Left colon (tissue), 2 donors: ENCODE results near the gene AMFR. TPM values are rescaled to one million over a fixed set of nuclear protein-coding genes. Genes with fewer than 3 reads are reported as not detected.

Source experiments
- ATAC-seq: fragments of 200-7000 bp; cut with Tn5 transposase; one replicate; pipeline ENCODE4 v1.9.1; 2020; ENCODE audit warnings: mild to moderate bottlenecking, moderate library complexity
- DNase-seq, 2 donors: peaks; one replicate each; pipeline ENCODE4 v3.0.0-alpha.2; 2020
- intact Hi-C, 2 donors: fragments of 100-400 bp; cut with DNase I in 1 of 2; cut with micrococcal nuclease in 1 of 2; formaldehyde crosslinking; loops; one replicate each; pipeline versions ENCODE4 v1.11.2 to v1.14.0; 2022; cut with DNase I, micrococcal nuclease
- long read RNA-seq: library from polyadenylated mRNA; unstranded; transcript quantifications from one replicate; pipeline ENCODE4 v2.0.0, GENCODE V29; 2021
- total RNA-seq, 2 donors: library from RNA; stranded (reverse); fragmentation: NEBNext Ultra II Directional; extraction: Animal tissue kit (Norgen Biotek cat#: 25700); gene quantifications; one replicate each; pipeline ENCODE4 v1.2.1, GENCODE V29; 2021
- donor health status: DM: no; HTN: no; CAD: no.
- donor health status: DM: yes; HTN: yes; CAD: no.

AMFR gene
- 100 to 1,000 TPM in 1 of 2 donors, 10 to 100 TPM in 1; 87.2 to 111 TPM for total RNA-seq
- long read RNA-seq, transcript AMFR-201 (14 exons, 3,600 nt) = major isoform, 69 of 99 reads
- long read RNA-seq, transcript AMFR-208 (1 exons, 1,844 nt) = minor isoform, 15 of 99 reads
- long read RNA-seq, transcript AMFR-210 (2 exons, 1,230 nt) = minor isoform, 8 of 99 reads
- long read RNA-seq, partial matches to known transcripts = 4 of 99 reads
- long read RNA-seq, other reads (novel, unspliced or antisense) = 2 of 99 reads

- DNase-seq (peak; percentile 55 to 73), ATAC-seq (peak; percentile 86)
- intact Hi-C loops = no loop called here
Measured at GRCh38 chr16:56425439-56425832, at the start of gene AMFR. Gene AMFR, minus strand, starts transcription at chr16:56425545. Its CDS starts 218 bp downstream, at chr16:56425327.

GRCh38 chr16:56470666-56471065, 45.3 kb upstream of the AMFR start:
- no peak for ATAC-seq
- DNase-seq = no peak
- intact Hi-C loops = no loop called here

- ATAC-seq = no peak
- intact Hi-C loops = no loop called here
- no peak for DNase-seq
Measured at GRCh38 chr16:56470232-56470631, 44.9 kb upstream of the AMFR start.

- no peak for DNase-seq
- ATAC-seq = no peak
- intact Hi-C loops = no loop called here
Measured at GRCh38 chr16:56469748-56470147, 44.4 kb upstream of the AMFR start.

- DNase-seq (no peak), ATAC-seq (no peak)
- intact Hi-C loops = no loop called here
Measured at GRCh38 chr16:56468800-56469199, 43.5 kb upstream of the AMFR start.

- intact Hi-C loops = no loop called here
- DNase-seq (no peak), ATAC-seq (no peak)
Measured at GRCh38 chr16:56466344-56466743, 41.0 kb upstream of the AMFR start.

- intact Hi-C loops = no loop called here
- ATAC-seq = no peak
- no peak for DNase-seq
Measured at GRCh38 chr16:56463153-56463552, 37.8 kb upstream of the AMFR start.

GRCh38 chr16:56462064-56462796, 36.9 kb upstream of the AMFR start:
- DNase-seq = no peak
- no peak for ATAC-seq
- intact Hi-C loops = no loop called here

- DNase-seq (no peak), ATAC-seq (no peak)
- intact Hi-C loops = no loop called here
Measured at GRCh38 chr16:56460101-56460500, 34.8 kb upstream of the AMFR start.

GRCh38 chr16:56457927-56458470, 32.7 kb upstream of the AMFR start:
- no peak for ATAC-seq
- intact Hi-C loops = no loop called here
- DNase-seq = no peak

- ATAC-seq = peak; percentile 58
- DNase-seq = peak; percentile 28 to 43
- intact Hi-C loops = no loop called here
Measured at GRCh38 chr16:56451753-56452689, 26.7 kb upstream of the AMFR start.

- intact Hi-C loops = no loop called here
- DNase-seq (peak; percentile 90 to 96), ATAC-seq (peak; percentile 96)
Measured at GRCh38 chr16:56450986-56451752, 25.8 kb upstream of the AMFR start, which contains the start of the genes NUDT21 and OGFOD1. Gene NUDT21, minus strand, starts transcription at chr16:56451332. Its CDS starts 130 bp downstream, at chr16:56451202. Gene OGFOD1, plus strand, starts transcription at chr16:56451554. Its CDS starts 59 bp downstream, at chr16:56451613.

GRCh38 chr16:56450275-56450985, 25.1 kb upstream of the AMFR start:
- intact Hi-C loops = no loop called here
- peak; percentile 30 for ATAC-seq
- DNase-seq = no peak

GRCh38 chr16:56448005-56448404, 22.7 kb upstream of the AMFR start:
- no peak for DNase-seq
- intact Hi-C loops = no loop called here
- ATAC-seq = no peak

- ATAC-seq = no peak
- DNase-seq = no peak
- intact Hi-C loops = no loop called here
Measured at GRCh38 chr16:56447286-56447685, 21.9 kb upstream of the AMFR start.

- ATAC-seq (no peak), DNase-seq (no peak)
- intact Hi-C loops = no loop called here
Measured at GRCh38 chr16:56438038-56438437, 12.7 kb upstream of the AMFR start.

GRCh38 chr16:56436258-56436657, 10.9 kb upstream of the AMFR start:
- intact Hi-C loops = no loop called here
- ATAC-seq (no peak), DNase-seq (no peak)

- no peak for DNase-seq
- ATAC-seq = no peak
- intact Hi-C loops = no loop called here
Measured at GRCh38 chr16:56428091-56428490, 2.7 kb upstream of the AMFR start.
